ENCODE data around the gene PEX5L. TPM values are rescaled to one million over a fixed set of nuclear protein-coding genes. Genes with fewer than 3 reads are reported as not detected.

The PEX5L gene
- total RNA-seq, 2 donors from 2014 or later: 4.2 to 13.2 TPM

DNA sequence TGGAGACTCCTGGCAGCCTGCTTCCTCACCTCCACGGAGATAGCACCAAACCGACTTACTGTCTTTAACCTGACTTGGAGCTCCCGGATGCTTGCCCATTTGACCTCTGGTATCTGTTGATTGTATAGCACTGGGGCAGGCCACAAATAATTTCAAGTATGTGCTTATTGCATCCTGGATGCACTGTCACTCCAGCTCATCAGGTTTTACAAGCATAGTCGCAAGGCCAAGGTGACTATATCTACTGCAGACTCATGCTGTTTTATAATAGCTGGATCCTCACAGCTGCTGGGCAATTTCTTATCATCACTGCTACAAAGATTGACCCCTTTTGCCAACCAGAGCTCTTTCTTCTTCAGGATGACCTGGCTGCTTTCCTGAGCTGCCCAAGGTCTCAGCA, 45.6 kb downstream of the PEX5L start:
- H3K9me3 ChIP-seq: no peaks in the 10 kb centered on the region
- H3K27me3 ChIP-seq: no peaks in the 10 kb centered on the region
- H3K27ac ChIP-seq: no peak overlapping the region
- WGBS, 2 donors: 81 to 84% methylated on average over 4 of the region's 4 CpGs
- intact Hi-C loops (cut with DNase I): no loop called here
- no peak overlapping the region for H3K4me3 ChIP-seq
- DNase-seq (no peak), ATAC-seq (no peak)
- no peaks in the 10 kb centered on the region for H3K4me1 ChIP-seq
- no peak for TF ChIP-seq POLR2A (IDR thresholded peaks at IDR 0.05)
- TF ChIP-seq, protein P1, sequence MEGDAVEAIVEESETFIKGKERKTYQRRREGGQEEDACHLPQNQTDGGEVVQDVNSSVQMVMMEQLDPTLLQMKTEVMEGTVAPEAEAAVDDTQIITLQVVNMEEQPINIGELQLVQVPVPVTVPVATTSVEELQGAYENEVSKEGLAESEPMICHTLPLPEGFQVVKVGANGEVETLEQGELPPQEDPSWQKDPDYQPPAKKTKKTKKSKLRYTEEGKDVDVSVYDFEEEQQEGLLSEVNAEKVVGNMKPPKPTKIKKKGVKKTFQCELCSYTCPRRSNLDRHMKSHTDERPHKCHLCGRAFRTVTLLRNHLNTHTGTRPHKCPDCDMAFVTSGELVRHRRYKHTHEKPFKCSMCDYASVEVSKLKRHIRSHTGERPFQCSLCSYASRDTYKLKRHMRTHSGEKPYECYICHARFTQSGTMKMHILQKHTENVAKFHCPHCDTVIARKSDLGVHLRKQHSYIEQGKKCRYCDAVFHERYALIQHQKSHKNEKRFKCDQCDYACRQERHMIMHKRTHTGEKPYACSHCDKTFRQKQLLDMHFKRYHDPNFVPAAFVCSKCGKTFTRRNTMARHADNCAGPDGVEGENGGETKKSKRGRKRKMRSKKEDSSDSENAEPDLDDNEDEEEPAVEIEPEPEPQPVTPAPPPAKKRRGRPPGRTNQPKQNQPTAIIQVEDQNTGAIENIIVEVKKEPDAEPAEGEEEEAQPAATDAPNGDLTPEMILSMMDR (IDR thresholded peaks at IDR 0.05): no peak
- H3K36me3 ChIP-seq (replicated peaks in 1 of 2; ENCODE audit: insufficient read depth in 1 of 2, low read depth in 2 of 2): no peaks in the 10 kb centered on the region

DNA sequence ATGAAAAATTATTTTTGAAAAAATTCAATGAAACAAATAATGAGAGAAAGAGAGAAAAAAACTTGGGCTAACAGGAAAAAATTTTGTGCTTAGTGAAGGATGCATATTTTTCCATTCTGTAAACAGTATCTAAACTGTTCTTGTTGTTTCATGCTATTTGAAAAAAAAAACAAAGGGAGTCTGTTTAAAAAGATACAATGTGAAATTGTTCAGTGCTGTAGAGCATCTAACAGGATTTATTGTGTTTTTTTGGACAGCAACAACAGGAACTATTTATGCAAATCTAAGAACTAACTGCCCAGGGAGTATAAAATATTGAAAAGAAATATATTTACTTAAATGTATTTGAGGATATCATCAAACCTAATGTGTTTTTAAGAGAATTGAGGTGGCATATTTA, 55.1 kb downstream of the PEX5L start:
- Histone ChIP-seq H3K9me3 (no peaks in the 10 kb centered on the region), H3K27ac (no peak overlapping the region), H3K36me3 (replicated peaks in 1 of 2; ENCODE audit: insufficient read depth in 1 of 2, low read depth in 2 of 2) (no peaks in the 10 kb centered on the region), H3K4me3 (no peak overlapping the region), H3K27me3 (no peaks in the 10 kb centered on the region), H3K4me1 (no peaks in the 10 kb centered on the region)
- intact Hi-C loops (cut with DNase I): no loop called here
- ATAC-seq (no peak), DNase-seq (no peak)
- TF ChIP-seq POLR2A (IDR thresholded peaks at IDR 0.05): no peak
- TF ChIP-seq, protein P1 (IDR thresholded peaks at IDR 0.05): no peak

DNA sequence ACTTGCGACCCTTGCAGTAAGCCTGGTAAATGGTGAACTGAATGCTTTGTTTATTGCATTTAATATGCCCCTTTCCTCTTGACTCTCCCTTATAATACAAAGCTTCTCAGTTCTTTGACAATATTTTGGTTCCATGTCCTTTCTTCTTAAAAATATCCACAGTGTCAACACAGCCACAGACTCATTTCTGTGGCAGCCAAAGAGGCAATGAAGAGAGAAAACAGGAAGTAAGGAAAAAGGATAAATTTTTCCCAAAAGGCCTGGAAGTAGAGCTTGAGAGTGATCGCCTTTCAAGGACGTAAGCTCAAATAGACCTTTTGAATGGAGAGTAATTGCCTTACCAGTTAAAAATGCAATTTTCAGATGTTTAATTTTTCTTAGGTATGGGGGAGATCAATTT, 59.4 kb downstream of the PEX5L start:
- Histone ChIP-seq H3K27ac (no peak overlapping the region), H3K36me3 (replicated peaks in 1 of 2; ENCODE audit: insufficient read depth in 1 of 2, low read depth in 2 of 2) (no peaks in the 10 kb centered on the region), H3K9me3 (no peaks in the 10 kb centered on the region), H3K4me1 (no peaks in the 10 kb centered on the region), H3K4me3 (no peak overlapping the region), H3K27me3 (no peaks in the 10 kb centered on the region)
- intact Hi-C loops (cut with DNase I): no loop called here
- ATAC-seq: no peak
- DNase-seq: no peak
- WGBS, 2 donors: 79% methylated on average over 3 of the region's 3 CpGs
- TF ChIP-seq POLR2A (IDR thresholded peaks at IDR 0.05): no peak
- TF ChIP-seq, protein P1 (IDR thresholded peaks at IDR 0.05): no peak

DNA sequence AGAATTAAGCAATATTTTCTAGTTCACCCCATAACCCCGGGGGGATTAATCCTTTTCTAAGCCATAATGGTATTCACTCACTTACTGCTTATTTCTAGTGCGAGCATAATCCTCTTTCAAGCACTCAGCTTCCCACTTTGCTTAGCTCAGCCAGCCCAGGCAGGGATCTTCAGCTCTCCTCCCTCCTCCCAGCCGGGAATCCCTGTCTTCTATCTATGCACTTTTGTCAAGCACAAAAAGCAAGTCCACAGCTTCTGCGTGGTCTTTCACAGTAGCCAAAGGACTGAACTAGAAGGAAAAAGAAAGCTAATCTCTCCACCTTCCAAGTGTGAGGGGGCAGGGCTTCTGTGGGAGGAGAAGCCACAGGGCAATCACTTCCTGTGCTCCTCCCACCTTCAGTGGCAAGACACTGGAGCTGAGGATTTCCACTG, 62.8 kb downstream of the PEX5L start:
- no peaks in the 10 kb centered on the region for H3K9me3 ChIP-seq
- intact Hi-C loops (cut with DNase I): no loop called here
- WGBS, 2 donors: 53 to 69% methylated on average over 4 of the region's 4 CpGs
- no peak for ATAC-seq
- TF ChIP-seq POLR2A (IDR thresholded peaks at IDR 0.05): no peak
- TF ChIP-seq, protein P1 (IDR thresholded peaks at IDR 0.05): no peak
- H3K4me3 ChIP-seq: no peak overlapping the region
- no peaks in the 10 kb centered on the region for H3K27me3 ChIP-seq
- H3K27ac ChIP-seq: no peak overlapping the region
- no peaks in the 10 kb centered on the region for H3K36me3 ChIP-seq (replicated peaks in 1 of 2; ENCODE audit: insufficient read depth in 1 of 2, low read depth in 2 of 2)
- peaks cover under 1% of the 10 kb centered on the region for H3K4me1 ChIP-seq
- DNase-seq: no peak

DNA sequence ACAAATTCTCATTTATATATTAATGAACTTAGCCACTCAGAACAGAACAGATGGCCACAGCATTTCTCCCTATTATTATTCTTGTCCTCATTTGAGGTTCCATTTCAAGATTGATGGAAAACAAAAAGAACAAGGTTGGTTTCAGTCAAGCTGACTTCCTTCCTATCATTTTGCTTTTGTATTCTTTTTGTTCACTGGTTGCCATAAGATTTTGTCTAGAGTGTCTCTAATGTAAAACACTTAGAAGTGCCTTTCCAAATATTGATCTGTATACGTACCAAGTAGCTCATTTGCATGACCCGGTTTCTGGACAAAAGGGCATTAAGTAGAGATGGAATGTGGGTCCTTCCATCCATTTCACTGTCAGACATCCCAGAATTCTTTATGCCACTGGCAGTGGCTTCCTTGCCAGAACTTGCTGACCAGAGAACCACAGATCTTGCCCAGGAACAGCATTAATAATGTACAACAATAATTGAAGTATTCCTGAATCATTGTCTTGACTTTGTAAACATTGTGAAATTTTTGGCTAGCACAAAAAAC, 63.8 kb downstream of the PEX5L start:
- Histone ChIP-seq H3K4me1 (peaks cover 5% of the 10 kb centered on the region), H3K27me3 (no peaks in the 10 kb centered on the region), H3K4me3 (no peak overlapping the region), H3K9me3 (no peaks in the 10 kb centered on the region), H3K27ac (no peak overlapping the region), H3K36me3 (replicated peaks in 1 of 2; ENCODE audit: insufficient read depth in 1 of 2, low read depth in 2 of 2) (no peaks in the 10 kb centered on the region)
- TF ChIP-seq, protein P1 (IDR thresholded peaks at IDR 0.05): no peak
- TF ChIP-seq POLR2A (IDR thresholded peaks at IDR 0.05): no peak
- no peak for DNase-seq
- no peak for ATAC-seq
- WGBS, 2 donors: 66 to 67% methylated on average over 2 of the region's 2 CpGs
- intact Hi-C loops (cut with DNase I): no loop called here
